Astrocyte (in vitro differentiated cells and primary cell): Measurements from ENCODE around the gene ULBP2. TPM values are rescaled to one million over a fixed set of nuclear protein-coding genes. Genes with fewer than 3 reads are reported as not detected.
A peak's percentile ranks its signal among the peaks of the same experiment; 100 is the strongest.

Experiments used
- DNase-seq: peaks from one replicate; pipeline ENCODE4 v3.0.0-alpha.2; 2010; ENCODE audit warnings: low read depth
- FAIRE-seq: peaks from 2 replicates; lab custom pipeline; 2011; peaks lifted over from hg19 to GRCh38; lab: Jason Lieb, UNC
- H2AFZ ChIP-seq: 2 replicates; pipeline ENCODE4 v1.6.0; 2012; ENCODE audit warnings: low read depth, low read length, inconsistent platforms
- H3K27ac ChIP-seq: 2 replicates; pipeline ENCODE4 v1.5.1; 2011; ENCODE audit warnings: low read depth, low read length, inconsistent platforms
- H3K27me3 ChIP-seq: 2 replicates; pipeline ENCODE4 v1.6.0; 2011; ENCODE audit warnings: low read length, inconsistent platforms; ENCODE audit not compliant: insufficient read depth
- H3K36me3 ChIP-seq: 2 replicates; pipeline ENCODE4 v1.5.1; 2011; ENCODE audit warnings: low read length, inconsistent platforms; ENCODE audit not compliant: insufficient read depth
- H3K4me1 ChIP-seq: 2 replicates; pipeline ENCODE4 v1.5.1; 2011; ENCODE audit warnings: low read length, inconsistent platforms; ENCODE audit not compliant: insufficient read depth
- H3K4me2 ChIP-seq: 2 replicates; pipeline ENCODE4 v1.6.0; 2012; ENCODE audit warnings: low read length, inconsistent platforms
- H3K4me3 ChIP-seq: 2 replicates; pipeline ENCODE4 v1.5.1; 2011; ENCODE audit warnings: low read depth, mild to moderate bottlenecking, low read length, inconsistent platforms; ENCODE audit not compliant: insufficient read depth
- H3K79me2 ChIP-seq: 2 replicates; pipeline ENCODE4 v1.6.0; 2012; ENCODE audit warnings: mild to moderate bottlenecking, low read length, inconsistent platforms; ENCODE audit not compliant: insufficient read depth
- H3K9ac ChIP-seq: 2 replicates; pipeline ENCODE4 v1.6.0; 2012; ENCODE audit warnings: mild to moderate bottlenecking, low read length, inconsistent platforms
- H3K9me3 ChIP-seq: 2 replicates; pipeline ENCODE4 v1.5.1; 2012; ENCODE audit warnings: low read depth, mild to moderate bottlenecking, low read length, inconsistent platforms; ENCODE audit not compliant: insufficient read depth
- H4K20me1 ChIP-seq: 2 replicates; pipeline ENCODE4 v1.6.0; 2012; ENCODE audit warnings: low read length, inconsistent platforms; ENCODE audit not compliant: insufficient read depth
- H3K27ac Mint-ChIP-seq: one replicate; pipeline ENCODE4 v1.8.0; 2021; ENCODE audit warnings: mild to moderate bottlenecking, mixed read lengths; ENCODE audit not compliant: unreplicated experiment
- H3K27me3 Mint-ChIP-seq: one replicate; pipeline ENCODE4 v1.8.0; 2021; ENCODE audit warnings: low read depth, mixed read lengths; ENCODE audit not compliant: unreplicated experiment
- H3K36me3 Mint-ChIP-seq: one replicate; pipeline ENCODE4 v1.8.0; 2021; ENCODE audit warnings: low read depth, mixed read lengths; ENCODE audit not compliant: unreplicated experiment
- H3K4me1 Mint-ChIP-seq: one replicate; pipeline ENCODE4 v1.8.0; 2021; ENCODE audit warnings: low read depth, mixed read lengths; ENCODE audit not compliant: unreplicated experiment
- H3K4me3 Mint-ChIP-seq: one replicate; pipeline ENCODE4 v1.8.0; 2021; ENCODE audit warnings: mild to moderate bottlenecking, moderate library complexity, mixed read lengths; ENCODE audit not compliant: unreplicated experiment
- H3K9me3 Mint-ChIP-seq: one replicate; pipeline ENCODE4 v1.8.0; 2021; ENCODE audit warnings: mild to moderate bottlenecking, mixed read lengths; ENCODE audit not compliant: unreplicated experiment
- EZH2 ChIP-seq: IDR thresholded peaks from 2 replicates; pipeline ENCODE4 v1.6.1; 2012; ENCODE audit warnings: mild to moderate bottlenecking, low read length, inconsistent platforms; ENCODE audit not compliant: insufficient read depth
- total RNA-seq: library from RNA; stranded (reverse); gene quantifications from 2 replicates; pipeline ENCODE4 v1.2.1, GENCODE V29; 2021
- TF ChIP-seq, protein P1 (sequence below): IDR thresholded peaks from 2 replicates; pipeline ENCODE4 v1.5.1; 2011; ENCODE audit warnings: low read depth, mild to moderate bottlenecking, inconsistent platforms, low read length, moderate library complexity; ENCODE audit not compliant: insufficient read depth

Gene ULBP2
- total RNA-seq, 1 donor from 2014 or later, result 7.3 TPM

GRCh38 chr6:149895833-149896271 is 46.0 kb upstream of the ULBP2 start:
- peaks cover 9% of the 10 kb centered on the region for H3K4me1 Mint-ChIP-seq
- no peak for FAIRE-seq
- no peak overlapping the region for H3K9ac ChIP-seq
- no peak overlapping the region for H3K4me3 Mint-ChIP-seq
- peaks cover 50% of the 10 kb centered on the region for H3K27me3 Mint-ChIP-seq
- H3K79me2 ChIP-seq, result no peaks in the 10 kb centered on the region
- no peak overlapping the region for H2AFZ ChIP-seq
- H3K9me3 ChIP-seq, result no peaks in the 10 kb centered on the region
- H3K4me1 ChIP-seq, result peaks cover 26% of the 10 kb centered on the region
- H3K36me3 ChIP-seq, result no peaks in the 10 kb centered on the region
- H3K4me3 ChIP-seq, result no peak overlapping the region
- no peaks in the 10 kb centered on the region for H3K36me3 Mint-ChIP-seq
- H3K27ac Mint-ChIP-seq, result no peak overlapping the region
- peak overlapping the region; percentile 73 for H3K4me2 ChIP-seq
- TF ChIP-seq, protein P1, sequence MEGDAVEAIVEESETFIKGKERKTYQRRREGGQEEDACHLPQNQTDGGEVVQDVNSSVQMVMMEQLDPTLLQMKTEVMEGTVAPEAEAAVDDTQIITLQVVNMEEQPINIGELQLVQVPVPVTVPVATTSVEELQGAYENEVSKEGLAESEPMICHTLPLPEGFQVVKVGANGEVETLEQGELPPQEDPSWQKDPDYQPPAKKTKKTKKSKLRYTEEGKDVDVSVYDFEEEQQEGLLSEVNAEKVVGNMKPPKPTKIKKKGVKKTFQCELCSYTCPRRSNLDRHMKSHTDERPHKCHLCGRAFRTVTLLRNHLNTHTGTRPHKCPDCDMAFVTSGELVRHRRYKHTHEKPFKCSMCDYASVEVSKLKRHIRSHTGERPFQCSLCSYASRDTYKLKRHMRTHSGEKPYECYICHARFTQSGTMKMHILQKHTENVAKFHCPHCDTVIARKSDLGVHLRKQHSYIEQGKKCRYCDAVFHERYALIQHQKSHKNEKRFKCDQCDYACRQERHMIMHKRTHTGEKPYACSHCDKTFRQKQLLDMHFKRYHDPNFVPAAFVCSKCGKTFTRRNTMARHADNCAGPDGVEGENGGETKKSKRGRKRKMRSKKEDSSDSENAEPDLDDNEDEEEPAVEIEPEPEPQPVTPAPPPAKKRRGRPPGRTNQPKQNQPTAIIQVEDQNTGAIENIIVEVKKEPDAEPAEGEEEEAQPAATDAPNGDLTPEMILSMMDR, result no peak
- TF ChIP-seq EZH2, result no peak
- no peaks in the 10 kb centered on the region for H3K9me3 Mint-ChIP-seq
- H3K27me3 ChIP-seq, result no peaks in the 10 kb centered on the region
- DNase-seq, result peak; percentile 57
- no peak overlapping the region for H3K27ac ChIP-seq
- H4K20me1 ChIP-seq, result no peaks in the 10 kb centered on the region

DNA sequence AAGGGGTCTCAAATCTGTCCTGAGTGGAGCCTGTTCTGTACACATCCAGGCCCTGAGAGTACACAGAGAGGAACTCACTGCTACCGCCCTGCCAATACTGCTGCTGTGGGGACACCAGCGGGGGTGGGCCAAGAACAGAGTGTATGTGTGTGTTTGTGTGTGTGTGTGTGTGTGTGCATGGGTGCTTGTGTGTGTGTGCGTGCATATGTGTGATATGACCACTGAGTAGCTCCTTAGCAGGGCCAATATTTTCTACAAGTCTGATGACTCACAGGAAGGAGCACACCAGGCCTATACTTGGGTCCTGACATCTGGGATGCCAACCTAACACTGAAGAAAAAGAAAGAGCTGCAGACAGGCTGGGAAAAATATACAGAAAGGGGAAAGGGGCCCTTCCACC is 45.3 kb upstream of the ULBP2 start:
- H3K9me3 ChIP-seq, result no peaks in the 10 kb centered on the region
- FAIRE-seq (no peak), DNase-seq (peak; percentile 27)
- H3K27me3 Mint-ChIP-seq, result peaks cover 55% of the 10 kb centered on the region
- no peak overlapping the region for H3K4me3 ChIP-seq
- H3K27ac Mint-ChIP-seq, result no peak overlapping the region
- TF ChIP-seq, protein P1, result no peak
- TF ChIP-seq EZH2, result no peak
- no peaks in the 10 kb centered on the region for H3K27me3 ChIP-seq
- H2AFZ ChIP-seq, result no peak overlapping the region
- peaks cover 9% of the 10 kb centered on the region for H3K4me1 Mint-ChIP-seq
- H3K4me2 ChIP-seq, result peak overlapping the region; percentile 73
- no peaks in the 10 kb centered on the region for H4K20me1 ChIP-seq
- no peaks in the 10 kb centered on the region for H3K9me3 Mint-ChIP-seq
- no peaks in the 10 kb centered on the region for H3K36me3 ChIP-seq
- peaks cover 26% of the 10 kb centered on the region for H3K4me1 ChIP-seq
- no peaks in the 10 kb centered on the region for H3K79me2 ChIP-seq
- H3K36me3 Mint-ChIP-seq, result no peaks in the 10 kb centered on the region
- H3K27ac ChIP-seq, result no peak overlapping the region
- no peak overlapping the region for H3K4me3 Mint-ChIP-seq
- H3K9ac ChIP-seq, result no peak overlapping the region

GRCh38 chr6:149897015-149897697 is 44.7 kb upstream of the ULBP2 start:
- H3K27ac Mint-ChIP-seq, result no peak overlapping the region
- H3K9me3 Mint-ChIP-seq, result no peaks in the 10 kb centered on the region
- H3K36me3 Mint-ChIP-seq, result no peaks in the 10 kb centered on the region
- Histone ChIP-seq H3K4me2 (peak overlapping the region; percentile 73), H3K4me1 (peaks cover 26% of the 10 kb centered on the region), H3K27ac (peak overlapping the region; percentile 10), H3K9ac (peak overlapping the region; percentile 48), H3K79me2 (no peaks in the 10 kb centered on the region), H3K36me3 (no peaks in the 10 kb centered on the region), H3K27me3 (no peaks in the 10 kb centered on the region), H4K20me1 (no peaks in the 10 kb centered on the region), H3K4me3 (peak overlapping the region; percentile 11), H2AFZ (peak overlapping the region; percentile 44), H3K9me3 (no peaks in the 10 kb centered on the region)
- H3K4me1 Mint-ChIP-seq, result peaks cover 9% of the 10 kb centered on the region
- H3K4me3 Mint-ChIP-seq, result no peak overlapping the region
- FAIRE-seq (no peak), DNase-seq (peak; percentile 85)
- no peak for TF ChIP-seq EZH2
- TF ChIP-seq, protein P1, result no peak
- H3K27me3 Mint-ChIP-seq, result peaks cover 62% of the 10 kb centered on the region
